Activated CD4-positive, alpha-beta T cell treated with anti-CD3 and anti-CD28 coated beads, Interleukin-2, amount 50 U/mL, for 4 hours (primary cell): ENCODE results near the gene BMAL1.
"Not testable (repeated sequence)": the region's sequence is repeated elsewhere in the genome, so short reads cannot be mapped to it uniquely, and the experiment has no call there.

Source experiments
- DNase-seq, 2 experiments: peaks; one replicate each; pipeline ENCODE4 v3.0.0-alpha.2; 2020

BMAL1 gene

GRCh38 chr11:13388741-13389140 lies 111.2 kb downstream of the BMAL1 start:
- no peak for DNase-seq

- no peak for DNase-seq
Measured at GRCh38 chr11:13391217-13391616, 113.6 kb downstream of the BMAL1 start.

- not testable (repeated sequence) for DNase-seq
Measured at GRCh38 chr11:13398335-13398734, 120.7 kb downstream of the BMAL1 start.

GRCh38 chr11:13405220-13405619 lies 127.6 kb downstream of the BMAL1 start:
- DNase-seq = no peak

- DNase-seq = no peak
Measured at GRCh38 chr11:13415201-13415600, 137.6 kb downstream of the BMAL1 start.

GRCh38 chr11:13421561-13421960 lies 144.0 kb downstream of the BMAL1 start:
- DNase-seq = no peak

- no peak for DNase-seq
Measured at GRCh38 chr11:13423372-13423771, 145.8 kb downstream of the BMAL1 start.

GRCh38 chr11:13427440-13427839 lies 149.8 kb downstream of the BMAL1 start:
- DNase-seq = no peak

- no peak for DNase-seq
Measured at GRCh38 chr11:13429288-13429687, 151.7 kb downstream of the BMAL1 start.

- no peak for DNase-seq
Measured at GRCh38 chr11:13429836-13430235, 152.2 kb downstream of the BMAL1 start.

GRCh38 chr11:13433437-13433836 lies 155.8 kb downstream of the BMAL1 start:
- no peak for DNase-seq

- no peak for DNase-seq
Measured at GRCh38 chr11:13434247-13435205, 156.9 kb downstream of the BMAL1 start.

- DNase-seq = not testable (repeated sequence)
Measured at GRCh38 chr11:13436836-13437235, 159.2 kb downstream of the BMAL1 start.
